Astrocyte of the hippocampus (primary cell): Measurements from ENCODE around the gene KCP.
A peak's percentile ranks its signal among the peaks of the same experiment; 100 is the strongest.

Source experiments
- DNase-seq: peaks from one replicate; pipeline ENCODE4 v3.0.0; 2011; ENCODE audit warnings: low read depth, low spot score

The KCP gene

DNA sequence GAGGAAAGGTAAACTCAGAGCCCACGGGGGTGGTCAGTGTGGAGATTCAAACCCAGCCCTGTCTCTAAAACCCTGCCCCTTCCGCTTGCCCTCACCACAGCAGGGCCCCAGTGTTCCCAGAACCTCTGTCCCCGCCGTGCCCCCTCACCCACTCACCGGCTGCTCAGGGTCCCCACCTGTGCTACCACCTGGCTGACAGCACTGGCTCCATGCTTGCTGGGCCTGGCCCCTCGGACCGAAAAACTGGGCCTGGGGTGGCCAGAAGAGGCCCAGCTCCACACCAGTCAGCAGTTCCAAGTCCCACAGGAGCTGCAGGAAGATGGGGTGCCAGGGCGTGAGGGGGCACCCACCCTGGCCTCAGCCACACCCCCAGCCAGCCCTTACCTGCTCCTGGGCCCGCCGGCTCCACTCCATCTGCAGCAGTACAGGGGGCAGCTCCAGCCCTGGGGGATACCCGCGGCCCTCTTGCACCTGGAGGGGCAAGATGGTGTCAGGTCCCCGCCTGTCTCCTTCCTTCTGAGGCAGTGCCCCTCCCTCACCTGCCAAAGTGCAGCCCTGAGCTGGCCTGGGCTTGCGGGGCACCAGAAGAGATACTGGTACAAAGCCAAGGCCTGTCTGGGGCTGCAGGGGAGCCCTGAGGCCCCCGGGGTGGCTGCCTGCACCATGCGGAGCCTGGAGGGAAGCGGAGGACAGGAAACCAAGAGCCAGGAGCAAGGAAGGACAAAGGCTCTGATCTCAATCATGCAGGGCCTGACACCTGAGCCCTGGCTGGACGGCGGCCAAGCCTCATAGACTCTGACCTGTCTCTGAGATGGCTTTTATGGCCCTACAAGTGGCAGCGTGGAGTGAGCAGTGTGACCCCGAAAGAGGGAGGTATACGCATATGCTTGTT, 36.1 kb downstream of the KCP start:
- DNase-seq: no peak

GRCh38 chr7:128873234-128873633, 37.3 kb downstream of the KCP start:
- DNase-seq: no peak

GRCh38 chr7:128872394-128872824, 38.1 kb downstream of the KCP start:
- no peak for DNase-seq

GRCh38 chr7:128871050-128871449, 39.5 kb downstream of the KCP start:
- DNase-seq: no peak

DNA sequence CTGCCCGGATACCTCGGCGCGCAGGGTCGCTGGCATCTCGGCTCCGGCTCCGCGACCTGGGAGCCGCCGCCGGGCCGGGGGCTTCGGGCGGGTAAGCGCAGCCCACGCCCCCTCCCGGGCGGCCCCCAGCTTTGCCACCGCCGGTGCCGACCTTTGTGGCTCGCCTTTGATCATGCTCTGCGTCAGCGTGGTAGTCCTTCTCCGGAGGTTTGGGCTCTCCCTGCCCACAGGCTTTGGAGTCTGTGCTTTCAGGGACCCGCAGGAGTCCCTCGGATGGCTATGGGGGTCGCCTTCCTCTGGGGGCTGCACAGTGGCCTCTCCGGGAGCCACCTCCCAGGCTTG, 40.6 kb downstream of the KCP start:
- DNase-seq: no peak

DNA sequence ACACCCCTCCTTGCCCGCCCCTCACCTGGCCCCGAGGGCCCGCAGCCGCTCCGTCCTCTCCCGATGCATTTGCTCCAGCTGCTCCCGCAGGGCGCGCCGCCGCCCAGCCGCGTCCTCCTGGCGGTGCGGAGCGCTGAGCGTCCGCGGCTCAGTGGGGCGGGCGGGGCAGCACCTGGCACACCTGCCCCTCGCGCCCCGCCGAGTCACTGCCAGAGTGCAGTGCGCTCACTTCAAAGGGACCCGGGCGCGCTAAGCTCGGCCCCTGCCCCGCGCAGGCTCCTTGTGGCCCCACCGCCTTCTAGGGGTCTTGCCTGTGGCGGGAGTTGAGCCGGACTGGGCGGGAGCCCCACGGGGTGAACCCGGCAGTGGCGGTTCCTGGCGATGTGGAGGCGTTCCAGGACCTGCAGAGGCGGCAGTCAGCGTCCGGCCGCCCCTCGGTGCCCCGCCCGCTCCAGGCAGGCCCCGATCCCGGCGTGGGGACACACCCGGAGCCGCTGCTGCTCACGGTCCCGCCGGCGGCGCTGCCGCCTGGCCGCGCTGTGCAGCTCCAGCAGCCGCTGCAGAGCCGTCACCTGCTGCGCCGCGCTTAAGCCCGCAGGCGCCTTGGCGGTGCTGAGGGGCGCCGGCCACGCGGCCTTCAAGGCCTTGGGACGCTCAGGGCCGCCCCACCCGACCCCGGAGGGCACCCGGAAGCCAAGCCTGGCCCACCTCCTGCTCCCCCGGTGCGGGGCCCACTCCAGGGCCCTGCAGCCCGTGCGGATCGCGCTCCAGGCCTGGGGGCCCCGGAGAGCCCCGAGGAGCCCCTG, 41.2 kb downstream of the KCP start:
- peak; percentile 72 for DNase-seq

DNA sequence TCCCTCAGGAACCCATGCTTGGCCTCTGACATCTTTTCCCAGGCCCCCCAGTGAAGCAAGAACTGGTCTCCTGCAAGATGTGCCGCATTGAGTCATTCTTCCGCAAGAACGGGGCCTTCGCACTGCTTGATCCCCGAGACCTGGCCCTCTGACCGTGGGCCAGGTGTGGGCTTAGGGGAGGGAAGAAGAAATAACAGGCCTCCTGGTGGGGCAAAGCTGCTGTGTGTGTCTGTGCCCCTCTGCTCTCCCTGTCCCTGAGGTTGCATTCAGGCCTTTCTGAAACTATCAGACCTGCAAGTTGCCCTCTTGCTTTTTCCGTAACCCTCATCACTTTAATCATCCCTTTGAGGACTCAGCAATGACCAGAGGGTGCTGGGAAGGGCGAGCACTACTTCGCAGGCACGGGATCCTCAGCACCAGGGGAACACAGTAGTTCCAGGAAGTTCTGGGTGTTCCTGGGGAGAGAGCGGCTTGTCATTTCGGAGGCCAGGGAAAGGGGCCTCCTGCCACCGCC, 41.8 kb downstream of the KCP start:
- no peak for DNase-seq

DNA sequence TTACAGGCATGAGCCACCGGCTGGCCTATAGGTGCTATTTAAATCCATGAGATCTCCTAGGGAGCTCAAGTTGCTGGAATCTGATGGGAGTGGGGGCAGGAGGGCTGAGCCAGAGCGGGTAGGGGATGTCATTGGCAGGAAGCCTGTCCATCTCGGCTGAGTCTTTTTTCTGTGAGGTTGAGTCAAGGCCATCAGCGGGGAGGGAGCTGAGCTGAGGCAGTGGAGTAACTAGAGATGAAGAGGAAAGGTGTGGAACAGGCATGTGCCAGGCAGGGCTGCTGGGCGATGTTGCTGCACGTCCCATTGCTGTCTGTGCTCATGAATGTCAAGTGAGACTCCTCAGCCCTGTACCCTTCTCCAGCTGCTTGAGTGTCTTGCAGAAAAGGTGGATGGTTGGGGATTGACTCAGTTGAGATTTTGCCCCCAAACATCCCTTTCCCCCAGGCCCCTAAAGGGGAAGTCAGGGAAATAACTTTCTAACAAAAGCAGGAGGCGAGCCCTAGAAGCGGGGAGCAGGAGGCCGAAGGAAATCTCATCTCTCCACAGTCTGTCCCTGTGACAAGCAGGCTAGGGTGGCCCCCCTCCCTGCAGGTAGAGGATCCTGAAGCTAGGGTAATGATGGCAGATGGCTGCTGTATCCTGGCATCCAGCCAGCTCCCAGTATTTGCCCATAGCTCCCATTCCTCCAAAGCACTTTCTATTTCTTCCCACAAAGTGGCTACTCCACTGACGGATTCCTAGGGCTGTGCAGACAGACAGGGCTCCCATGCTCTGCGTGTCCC, 42.5 kb downstream of the KCP start:
- DNase-seq: peak; percentile 53

GRCh38 chr7:128867241-128867640, 43.3 kb downstream of the KCP start:
- no peak for DNase-seq

- DNase-seq: no peak
These were observed 44.3 kb downstream of the KCP start for GRCh38 chr7:128865996-128866877.

- no peak for DNase-seq
These were observed 45.2 kb downstream of the KCP start for GRCh38 chr7:128865303-128865702.

DNA sequence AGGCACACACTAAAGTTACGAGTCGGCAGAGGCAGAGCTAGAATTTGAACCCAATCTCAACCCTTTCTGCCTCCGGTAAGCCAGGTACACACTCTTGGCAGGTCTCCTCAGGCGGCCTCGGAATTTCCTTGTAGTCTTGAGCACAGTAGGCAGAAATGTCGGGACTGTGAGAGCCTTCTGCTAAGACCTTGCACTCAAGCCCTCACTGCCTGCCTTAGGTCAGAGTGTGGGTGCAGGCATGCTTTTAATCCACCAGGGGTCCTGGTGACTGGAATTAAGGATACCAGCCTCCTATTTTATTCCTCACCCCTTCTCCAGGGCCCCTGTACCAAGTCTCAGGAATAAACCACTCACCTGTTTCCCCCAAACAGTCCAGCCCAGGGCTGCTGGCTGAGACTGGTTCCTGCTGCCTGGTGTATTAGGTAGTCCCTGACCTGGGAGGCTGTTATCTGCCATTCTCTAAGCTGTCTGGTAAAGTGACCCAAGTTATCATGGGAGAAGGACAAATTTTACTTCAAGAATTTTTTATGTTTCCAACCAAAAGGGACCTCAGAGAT, 47.0 kb downstream of the KCP start:
- DNase-seq: peak; percentile 81

- DNase-seq: peak; percentile 99
These were observed 47.7 kb downstream of the KCP start, which contains the start of gene ATP6V1F for GRCh38 chr7:128862571-128863432. Gene ATP6V1F, plus strand, starts transcription at chr7:128862856. Its CDS starts 49 bp downstream, at chr7:128862905.

DNA sequence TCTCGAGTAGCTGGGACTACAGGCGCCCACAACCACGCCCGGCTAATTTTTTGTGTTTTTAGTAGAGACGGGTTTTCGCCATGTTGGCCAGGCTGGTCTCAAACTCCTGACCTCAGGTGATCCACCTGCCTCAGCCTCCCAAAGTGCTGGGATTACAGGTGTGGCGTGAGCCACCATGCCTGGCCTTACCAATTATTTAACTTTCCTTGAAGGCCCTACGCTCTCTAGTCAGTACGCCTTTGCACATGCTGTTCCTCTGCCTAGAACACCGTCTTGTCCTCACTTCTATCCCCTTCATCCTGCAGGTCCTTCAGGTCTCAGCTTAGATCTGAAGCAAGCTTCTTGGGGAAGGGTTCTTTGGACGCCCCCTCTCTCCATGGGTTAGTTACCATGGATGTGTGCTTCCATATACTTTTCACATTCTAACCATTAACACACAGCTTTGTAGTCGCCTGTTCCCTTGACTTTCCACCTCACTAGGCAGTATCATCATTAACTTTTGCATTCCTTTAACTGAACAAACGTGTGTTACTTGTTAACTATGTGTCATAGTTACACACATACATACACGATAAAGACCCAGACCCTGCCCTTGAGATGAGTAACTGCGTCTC, 48.4 kb downstream of the KCP start:
- DNase-seq: no peak

DNA sequence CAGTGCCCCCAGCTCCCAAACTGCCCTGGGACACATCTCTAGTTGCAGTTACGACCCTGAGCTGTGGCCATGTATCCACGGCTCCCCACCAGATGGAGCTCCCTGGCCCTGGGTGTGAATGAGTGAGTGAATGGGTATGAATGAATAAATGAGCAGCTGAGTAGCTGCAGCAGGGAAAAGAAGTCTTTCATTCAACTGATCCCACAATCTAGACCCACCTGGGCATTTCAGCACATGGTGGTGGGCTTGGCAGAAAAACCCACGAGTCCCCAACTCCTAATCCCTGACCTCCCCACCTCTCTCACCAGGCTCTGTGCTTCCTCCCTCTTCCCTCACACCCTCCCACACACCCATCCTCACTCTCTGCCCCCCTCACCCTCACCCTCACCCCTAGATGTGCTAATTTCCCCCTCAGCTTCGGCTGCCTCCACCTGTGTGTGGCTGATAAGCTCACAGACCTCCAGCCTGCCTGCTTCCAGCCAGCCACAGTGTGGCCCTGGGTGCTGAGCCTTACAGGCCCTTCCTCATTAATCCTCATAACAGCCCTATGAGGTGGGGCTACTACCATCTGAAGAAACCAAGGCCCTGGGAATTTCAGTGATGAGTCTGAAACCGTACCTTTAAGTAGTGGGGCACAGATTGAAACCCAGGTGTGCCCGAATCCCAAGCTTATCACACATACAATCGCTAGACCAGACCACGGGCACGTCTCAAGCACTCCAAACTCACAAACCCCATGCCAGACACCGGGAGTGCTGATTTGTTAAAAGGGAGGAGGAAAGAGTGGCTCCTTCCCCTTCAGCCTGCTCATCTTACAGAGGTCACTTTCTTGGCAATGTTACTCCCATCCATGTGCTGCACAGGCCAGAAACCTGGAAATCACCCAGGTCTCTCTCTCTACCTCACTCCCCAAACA, 50.1 kb downstream of the KCP start:
- peak; percentile 35 for DNase-seq

GRCh38 chr7:128859232-128860157, 51.0 kb downstream of the KCP start:
- no peak for DNase-seq
